ENCODE data around the gene VIPR2.

- TF ChIP-seq SIN3A (IDR thresholded peaks at IDR 0.05; ENCODE audit: borderline replicate concordance, insufficient read depth, low read length) (no peak), FOXP2 (optimal IDR thresholded peaks at IDR 0.05; ENCODE audit: borderline replicate concordance, extremely low read depth, extremely low read length, insufficient read depth) (no peak), POLR2AphosphoS5 (IDR thresholded peaks at IDR 0.05; ENCODE audit: low read depth, low read length) (no peak)
These were observed 8.7 kb downstream of the VIPR2 start for GRCh38 chr7:159136013-159136412.
